Astrocyte of the cerebellum (primary cell): ENCODE measurements around the gene SAMSN1.
"Not testable (repeated sequence)": the region's sequence is repeated elsewhere in the genome, so short reads cannot be mapped to it uniquely, and the experiment has no call there.

Source experiments
- DNase-seq: peaks from one replicate; pipeline ENCODE4 v3.0.0-alpha.2; 2011; ENCODE audit warnings: low read depth
- H3K4me3 ChIP-seq: 2 replicates; pipeline ENCODE4 v1.5.1; 2011; ENCODE audit warnings: mild to moderate bottlenecking, low read depth, low read length, moderate library complexity
- in situ Hi-C: cut with HindIII; loops from 2 replicates; pipeline ENCODE4 v1.10.0; 2017; ENCODE audit warnings: low sequenced_read_pairs
- TF ChIP-seq, protein P1 (sequence below): IDR thresholded peaks from 2 replicates; pipeline ENCODE4 v1.5.1; 2012; ENCODE audit warnings: low read length, low read depth, moderate library complexity, mild to moderate bottlenecking; ENCODE audit errors: missing control alignments

SAMSN1 gene

GRCh38 chr21:14513804-14514203 is 32.3 kb downstream of the SAMSN1 start:
- no peak for DNase-seq
- TF ChIP-seq, protein P1, sequence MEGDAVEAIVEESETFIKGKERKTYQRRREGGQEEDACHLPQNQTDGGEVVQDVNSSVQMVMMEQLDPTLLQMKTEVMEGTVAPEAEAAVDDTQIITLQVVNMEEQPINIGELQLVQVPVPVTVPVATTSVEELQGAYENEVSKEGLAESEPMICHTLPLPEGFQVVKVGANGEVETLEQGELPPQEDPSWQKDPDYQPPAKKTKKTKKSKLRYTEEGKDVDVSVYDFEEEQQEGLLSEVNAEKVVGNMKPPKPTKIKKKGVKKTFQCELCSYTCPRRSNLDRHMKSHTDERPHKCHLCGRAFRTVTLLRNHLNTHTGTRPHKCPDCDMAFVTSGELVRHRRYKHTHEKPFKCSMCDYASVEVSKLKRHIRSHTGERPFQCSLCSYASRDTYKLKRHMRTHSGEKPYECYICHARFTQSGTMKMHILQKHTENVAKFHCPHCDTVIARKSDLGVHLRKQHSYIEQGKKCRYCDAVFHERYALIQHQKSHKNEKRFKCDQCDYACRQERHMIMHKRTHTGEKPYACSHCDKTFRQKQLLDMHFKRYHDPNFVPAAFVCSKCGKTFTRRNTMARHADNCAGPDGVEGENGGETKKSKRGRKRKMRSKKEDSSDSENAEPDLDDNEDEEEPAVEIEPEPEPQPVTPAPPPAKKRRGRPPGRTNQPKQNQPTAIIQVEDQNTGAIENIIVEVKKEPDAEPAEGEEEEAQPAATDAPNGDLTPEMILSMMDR = no peak
- no peak overlapping the region for H3K4me3 ChIP-seq
- in situ Hi-C loops = no loop called here

GRCh38 chr21:14506859-14507457 is 39.2 kb downstream of the SAMSN1 start:
- DNase-seq, H3K4me3 ChIP-seq, in situ Hi-C loops: not testable (repeated sequence)

- no peak overlapping the region for H3K4me3 ChIP-seq
- in situ Hi-C loops = no loop called here
- TF ChIP-seq, protein P1 = no peak
- no peak for DNase-seq
These were observed 45.2 kb downstream of the SAMSN1 start for GRCh38 chr21:14500873-14501272.

DNA sequence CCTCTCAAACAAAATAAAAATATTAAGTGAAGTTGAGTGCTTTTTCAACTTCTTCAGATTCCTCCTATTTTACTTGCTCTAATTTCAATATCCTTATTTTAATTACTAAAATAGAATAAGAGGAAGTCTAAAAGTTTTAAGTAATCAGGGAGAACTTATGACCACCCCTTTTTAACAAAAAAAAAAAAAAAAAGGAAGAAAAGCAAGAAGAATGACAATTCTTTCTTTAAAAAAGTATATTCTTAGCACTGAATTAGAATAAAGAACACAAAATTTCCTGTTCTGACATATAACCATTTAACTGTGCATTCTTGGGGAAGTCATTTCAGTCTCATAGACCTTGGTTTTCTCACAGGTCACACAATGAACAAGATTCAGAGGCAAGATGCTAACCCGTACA is 46.8 kb downstream of the SAMSN1 start:
- TF ChIP-seq, protein P1 = no peak
- H3K4me3 ChIP-seq = no peak overlapping the region
- DNase-seq = no peak
- in situ Hi-C loops = no loop called here

GRCh38 chr21:14497825-14498224 is 48.3 kb downstream of the SAMSN1 start:
- no peak overlapping the region for H3K4me3 ChIP-seq
- TF ChIP-seq, protein P1 = no peak
- in situ Hi-C loops = no loop called here
- DNase-seq = no peak

DNA sequence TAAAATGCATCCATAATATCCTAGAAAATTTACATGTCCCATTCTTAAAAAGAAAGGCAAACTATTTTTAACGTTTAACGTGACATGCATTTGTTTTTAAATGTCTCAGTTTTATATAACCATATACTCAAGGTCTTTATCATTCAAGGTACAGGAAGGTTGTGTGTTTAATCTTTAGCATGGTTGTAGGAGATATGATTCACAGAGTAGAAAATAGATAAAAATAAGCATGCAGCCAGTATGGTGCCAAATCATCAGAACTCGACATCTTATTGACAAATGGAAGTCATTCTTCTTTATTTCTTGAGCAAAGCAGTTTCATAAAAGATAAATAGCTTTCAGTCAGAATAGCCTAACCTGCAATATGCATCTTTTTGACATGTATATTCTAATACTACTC is 51.0 kb downstream of the SAMSN1 start:
- TF ChIP-seq, protein P1 = no peak
- DNase-seq = no peak
- H3K4me3 ChIP-seq = no peak overlapping the region
- in situ Hi-C loops = no loop called here

DNA sequence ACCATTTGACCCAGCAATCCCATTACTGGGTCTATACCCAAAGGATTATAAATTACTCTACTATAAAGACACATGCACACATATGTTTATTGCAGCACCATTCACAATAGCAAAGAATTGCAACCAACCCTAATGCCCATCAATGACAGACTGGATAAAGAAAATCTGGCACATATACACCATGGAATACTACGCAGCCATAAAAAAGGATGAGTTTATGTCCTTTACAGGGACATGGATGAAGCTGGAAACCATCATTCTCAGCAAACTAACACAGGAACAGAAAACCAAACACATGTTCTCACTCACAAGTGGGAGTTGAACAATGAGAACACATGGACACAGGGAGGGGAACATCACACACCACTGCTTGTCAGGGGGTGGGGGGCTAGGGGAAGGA is 51.9 kb downstream of the SAMSN1 start:
- DNase-seq, in situ Hi-C loops, H3K4me3 ChIP-seq: not testable (repeated sequence)

DNA sequence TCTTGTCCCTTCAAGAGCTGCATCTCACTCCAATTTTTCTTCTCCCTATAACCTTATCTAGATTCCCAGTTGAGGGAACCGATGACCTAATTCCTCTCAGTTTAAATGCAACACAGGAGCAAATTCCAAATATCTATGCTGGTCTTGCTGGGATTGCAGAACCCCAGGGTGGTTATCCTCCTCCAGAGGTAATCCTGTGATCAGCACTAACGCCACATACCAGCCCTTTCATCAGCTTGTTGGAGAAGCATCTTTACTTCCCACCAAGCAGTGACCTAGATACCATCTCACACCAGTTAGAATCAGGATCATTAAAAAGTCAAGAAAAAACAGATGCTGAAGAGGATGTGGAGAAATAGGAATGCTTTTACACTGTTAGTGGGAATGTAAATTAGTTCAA is 52.4 kb downstream of the SAMSN1 start:
- DNase-seq = no peak
- no peak overlapping the region for H3K4me3 ChIP-seq
- in situ Hi-C loops = no loop called here
- TF ChIP-seq, protein P1 = no peak
